Gastroesophageal sphincter (tissue), 3 donors: ENCODE data around the gene FAXDC2.

Experiments
- POLR2A ChIP-seq, 2 donors: fragments of 450-650 bp; IDR thresholded peaks; one replicate each; pipeline ENCODE4 v1.6.1; 2017; ENCODE audit warnings: antibody characterized with exemption in 2 of 2, mild to moderate bottlenecking in 2 of 2, moderate library complexity in 1 of 2
- POLR2AphosphoS5 ChIP-seq: sonication (generic); formaldehyde crosslinking; IDR thresholded peaks from one replicate; pipeline ENCODE4 v1.6.1; 2017; ENCODE audit warnings: antibody characterized with exemption
- TF ChIP-seq, protein P1 (sequence below), 4 experiments: fragments of 200-600 bp in 2 of 4; fragments of 450-650 bp in 2 of 4; sonication (generic) in 1 of 4; IDR thresholded peaks; one replicate each; pipeline ENCODE4 v1.5.1; 2017 to 2019; ENCODE audit warnings: antibody characterized with exemption in 4 of 4, mild to moderate bottlenecking in 2 of 4, moderate library complexity in 2 of 4

- TF ChIP-seq, protein P1, sequence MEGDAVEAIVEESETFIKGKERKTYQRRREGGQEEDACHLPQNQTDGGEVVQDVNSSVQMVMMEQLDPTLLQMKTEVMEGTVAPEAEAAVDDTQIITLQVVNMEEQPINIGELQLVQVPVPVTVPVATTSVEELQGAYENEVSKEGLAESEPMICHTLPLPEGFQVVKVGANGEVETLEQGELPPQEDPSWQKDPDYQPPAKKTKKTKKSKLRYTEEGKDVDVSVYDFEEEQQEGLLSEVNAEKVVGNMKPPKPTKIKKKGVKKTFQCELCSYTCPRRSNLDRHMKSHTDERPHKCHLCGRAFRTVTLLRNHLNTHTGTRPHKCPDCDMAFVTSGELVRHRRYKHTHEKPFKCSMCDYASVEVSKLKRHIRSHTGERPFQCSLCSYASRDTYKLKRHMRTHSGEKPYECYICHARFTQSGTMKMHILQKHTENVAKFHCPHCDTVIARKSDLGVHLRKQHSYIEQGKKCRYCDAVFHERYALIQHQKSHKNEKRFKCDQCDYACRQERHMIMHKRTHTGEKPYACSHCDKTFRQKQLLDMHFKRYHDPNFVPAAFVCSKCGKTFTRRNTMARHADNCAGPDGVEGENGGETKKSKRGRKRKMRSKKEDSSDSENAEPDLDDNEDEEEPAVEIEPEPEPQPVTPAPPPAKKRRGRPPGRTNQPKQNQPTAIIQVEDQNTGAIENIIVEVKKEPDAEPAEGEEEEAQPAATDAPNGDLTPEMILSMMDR (IDR thresholded peaks at IDR 0.05) = no peak
- TF ChIP-seq POLR2A (IDR thresholded peaks at IDR 0.05) (no peak), POLR2AphosphoS5 (no peak)
These were observed 35.4 kb downstream of the FAXDC2 start for GRCh38 chr5:154815025-154815424.
